Calu3 (cell line): ENCODE data around the gene NSD2. TPM values are rescaled to one million over a fixed set of nuclear protein-coding genes. Genes with fewer than 3 reads are reported as not detected.

Source experiments
- BruUV-seq: library from RNA; stranded (reverse); fragments of 400-500 nt; replicated peaks from 2 replicates; lab custom pipeline; 2021; lab: Mats Ljungman, UMichigan
- CTCF ChIA-PET: fragments of 300-600 bp; sonication (Branson Sonifier 250); formaldehyde crosslinking; loops from one replicate; lab custom pipeline; 2022; ENCODE audit warnings: antibody characterized with exemption; lab: Charles Lee
- DNase-seq: peaks from one replicate; pipeline ENCODE4 v3.0.0; 2022
- H3K27ac Mint-ChIP-seq: one replicate; pipeline ENCODE4 v1.8.0; 2022; ENCODE audit warnings: mixed read lengths; ENCODE audit not compliant: unreplicated experiment
- H3K27me3 Mint-ChIP-seq: one replicate; pipeline ENCODE4 v1.8.0; 2022; ENCODE audit warnings: mixed read lengths; ENCODE audit not compliant: unreplicated experiment
- H3K36me3 Mint-ChIP-seq: one replicate; pipeline ENCODE4 v1.8.0; 2022; ENCODE audit warnings: mild to moderate bottlenecking, moderate library complexity, mixed read lengths; ENCODE audit not compliant: insufficient read depth, unreplicated experiment
- H3K4me1 Mint-ChIP-seq: one replicate; pipeline ENCODE4 v1.8.0; 2022; ENCODE audit warnings: mild to moderate bottlenecking, low read depth, mixed read lengths; ENCODE audit not compliant: unreplicated experiment
- H3K4me3 Mint-ChIP-seq: one replicate; pipeline ENCODE4 v1.8.0; 2022; ENCODE audit warnings: mild to moderate bottlenecking, low read depth, moderate library complexity, mixed read lengths; ENCODE audit not compliant: unreplicated experiment
- H3K9me3 Mint-ChIP-seq: one replicate; pipeline ENCODE4 v1.8.0; 2022; ENCODE audit warnings: low read depth, mixed read lengths; ENCODE audit not compliant: unreplicated experiment
- intact Hi-C: fragments of 100-400 bp; cut with micrococcal nuclease; formaldehyde crosslinking; loops from one replicate; pipeline ENCODE4 v1.10.0; 2022; ENCODE audit not compliant: unreplicated experiment
- total RNA-seq: library from RNA; stranded (reverse); gene quantifications from 2 replicates; pipeline ENCODE4 v1.2.3, GENCODE V29; 2022
- TF ChIP-seq, protein P1 (sequence below): fragments of 200-600 bp; IDR thresholded peaks from one replicate; pipeline ENCODE4 v1.8.0; 2022; ENCODE audit warnings: antibody characterized with exemption; ENCODE audit not compliant: unreplicated experiment

Gene NSD2
- total RNA-seq, 1 experiment from 2014 or later, result 104 TPM

DNA sequence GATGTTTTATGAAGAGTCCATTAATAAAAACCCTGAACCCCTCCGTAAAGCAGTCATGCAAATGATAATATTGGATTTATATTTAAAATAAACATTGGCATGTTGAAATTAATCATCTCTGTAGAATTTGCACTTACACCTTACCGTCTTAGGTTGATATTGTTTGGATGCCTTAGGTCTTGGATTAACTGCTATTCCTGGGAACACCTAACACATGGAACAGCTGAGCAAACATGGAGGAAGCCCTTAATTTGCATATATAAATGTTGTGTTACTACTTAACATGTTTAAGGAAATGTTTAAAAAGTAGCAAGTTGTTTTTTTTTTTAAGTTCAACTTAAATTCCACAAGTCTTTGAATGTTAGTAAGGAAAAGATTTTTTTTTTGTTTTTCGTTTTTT, 62.5 kb downstream of the NSD2 start:
- no peaks in the 10 kb centered on the region for H3K4me1 Mint-ChIP-seq
- CTCF ChIA-PET, result no interaction called here
- H3K36me3 Mint-ChIP-seq, result peaks cover 16% of the 10 kb centered on the region
- no TSS peak for BruUV-seq
- H3K27me3 Mint-ChIP-seq, result no peaks in the 10 kb centered on the region
- H3K4me3 Mint-ChIP-seq, result no peak overlapping the region
- no peak overlapping the region for H3K27ac Mint-ChIP-seq
- no peaks in the 10 kb centered on the region for H3K9me3 Mint-ChIP-seq
- intact Hi-C loops, result no loop called here
- TF ChIP-seq, protein P1, sequence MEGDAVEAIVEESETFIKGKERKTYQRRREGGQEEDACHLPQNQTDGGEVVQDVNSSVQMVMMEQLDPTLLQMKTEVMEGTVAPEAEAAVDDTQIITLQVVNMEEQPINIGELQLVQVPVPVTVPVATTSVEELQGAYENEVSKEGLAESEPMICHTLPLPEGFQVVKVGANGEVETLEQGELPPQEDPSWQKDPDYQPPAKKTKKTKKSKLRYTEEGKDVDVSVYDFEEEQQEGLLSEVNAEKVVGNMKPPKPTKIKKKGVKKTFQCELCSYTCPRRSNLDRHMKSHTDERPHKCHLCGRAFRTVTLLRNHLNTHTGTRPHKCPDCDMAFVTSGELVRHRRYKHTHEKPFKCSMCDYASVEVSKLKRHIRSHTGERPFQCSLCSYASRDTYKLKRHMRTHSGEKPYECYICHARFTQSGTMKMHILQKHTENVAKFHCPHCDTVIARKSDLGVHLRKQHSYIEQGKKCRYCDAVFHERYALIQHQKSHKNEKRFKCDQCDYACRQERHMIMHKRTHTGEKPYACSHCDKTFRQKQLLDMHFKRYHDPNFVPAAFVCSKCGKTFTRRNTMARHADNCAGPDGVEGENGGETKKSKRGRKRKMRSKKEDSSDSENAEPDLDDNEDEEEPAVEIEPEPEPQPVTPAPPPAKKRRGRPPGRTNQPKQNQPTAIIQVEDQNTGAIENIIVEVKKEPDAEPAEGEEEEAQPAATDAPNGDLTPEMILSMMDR, result no peak
- DNase-seq, result no peak

DNA sequence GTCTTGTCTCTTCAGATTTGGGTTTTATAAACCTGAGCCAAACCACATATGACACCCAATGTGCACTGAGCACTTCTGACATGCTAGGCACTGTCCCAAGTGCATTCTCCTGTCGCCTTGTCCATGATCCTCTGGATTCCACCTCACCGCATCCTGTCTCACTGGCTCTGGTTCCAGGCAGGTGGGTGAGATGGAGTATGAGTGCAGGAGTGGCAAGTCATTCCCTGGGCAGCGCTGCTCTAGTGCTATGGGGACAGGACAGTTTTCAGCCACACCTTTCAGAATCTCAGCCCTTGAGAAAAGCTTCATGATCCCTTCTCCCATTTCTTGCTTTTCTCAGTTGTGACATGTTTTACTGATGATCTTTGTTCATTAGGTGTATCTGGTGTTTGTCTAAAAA, 66.4 kb downstream of the NSD2 start:
- Mint-ChIP-seq H3K4me3 (no peak overlapping the region), H3K4me1 (no peaks in the 10 kb centered on the region), H3K36me3 (peaks cover 17% of the 10 kb centered on the region), H3K27ac (no peak overlapping the region), H3K9me3 (no peaks in the 10 kb centered on the region), H3K27me3 (no peaks in the 10 kb centered on the region)
- TF ChIP-seq, protein P1, result no peak
- no peak for DNase-seq
- intact Hi-C loops, result no loop called here
- CTCF ChIA-PET, result no interaction called here
- no TSS peak for BruUV-seq

DNA sequence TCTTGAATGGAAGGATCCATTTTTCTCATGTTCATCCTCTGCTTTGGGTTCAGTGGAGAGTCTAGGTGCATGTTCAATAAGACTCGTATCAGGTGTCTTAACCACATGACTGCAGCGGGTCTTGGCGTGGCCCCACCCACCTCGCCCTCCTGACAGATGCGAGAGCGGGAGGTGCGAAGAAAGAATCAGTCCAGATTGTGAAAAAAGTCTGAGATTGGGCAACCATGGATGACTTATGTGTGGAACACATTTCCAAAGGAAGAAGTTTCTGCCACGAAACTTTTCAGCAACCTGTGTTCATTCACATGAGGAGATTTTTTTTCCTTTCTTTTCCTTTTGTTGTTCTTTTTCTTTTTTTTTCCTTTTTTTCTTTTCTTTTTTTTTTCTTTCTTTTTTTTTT, 66.8 kb downstream of the NSD2 start:
- Mint-ChIP-seq H3K4me1 (no peaks in the 10 kb centered on the region), H3K4me3 (no peak overlapping the region), H3K36me3 (peaks cover 17% of the 10 kb centered on the region), H3K9me3 (no peaks in the 10 kb centered on the region), H3K27me3 (no peaks in the 10 kb centered on the region), H3K27ac (no peak overlapping the region)
- BruUV-seq, result no TSS peak
- DNase-seq, result no peak
- TF ChIP-seq, protein P1, result no peak
- intact Hi-C loops, result no loop called here
- CTCF ChIA-PET, result interaction anchor here (0.6 kb wide), 1 partner anchor 70 kb away, joined by 4 read pairs; no protein-coding TSS in a partner anchor

DNA sequence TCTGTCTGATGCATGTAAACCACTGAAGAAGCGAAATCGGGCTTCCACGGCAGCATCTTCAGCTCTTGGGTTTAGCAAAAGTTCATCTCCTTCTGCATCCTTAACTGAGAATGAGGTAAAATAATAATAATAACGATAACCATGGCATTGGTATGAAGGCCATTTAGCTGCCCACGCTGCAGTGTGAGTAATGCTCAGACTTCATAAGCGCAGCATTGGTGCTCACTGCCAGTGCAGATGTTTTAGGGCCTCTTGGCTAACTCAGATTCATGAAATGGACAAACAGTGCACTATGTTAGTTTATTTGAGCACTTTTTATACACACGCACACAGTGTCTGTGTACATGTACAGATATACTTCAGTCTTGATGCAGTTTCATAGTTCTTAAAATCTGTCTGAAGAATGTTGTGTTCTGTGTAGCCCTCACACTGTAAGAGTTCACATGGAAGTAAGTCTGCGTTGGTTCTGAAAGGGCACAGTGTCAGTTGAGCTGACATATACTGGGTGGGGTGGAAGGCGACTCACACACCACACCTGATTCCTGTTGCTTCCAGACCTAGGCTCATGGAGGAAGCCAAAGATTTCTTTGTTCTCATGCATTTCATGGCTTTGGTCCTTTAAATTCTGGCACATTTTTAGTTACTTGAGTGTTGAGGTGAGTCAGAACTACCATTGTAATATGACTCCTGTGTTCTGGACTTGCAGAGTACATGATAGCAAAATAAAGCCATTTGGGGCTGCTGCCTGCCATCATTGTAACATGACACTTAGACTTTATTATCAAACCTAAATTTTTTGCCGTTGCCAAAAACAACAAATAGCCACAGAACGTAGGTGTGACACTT, 68.7 kb downstream of the NSD2 start:
- Mint-ChIP-seq H3K9me3 (no peaks in the 10 kb centered on the region), H3K4me3 (no peak overlapping the region), H3K27ac (peak overlapping the region; percentile 23), H3K27me3 (no peaks in the 10 kb centered on the region), H3K36me3 (peaks cover 17% of the 10 kb centered on the region), H3K4me1 (no peaks in the 10 kb centered on the region)
- TF ChIP-seq, protein P1, result no peak
- intact Hi-C loops, result loop anchor here (10.0 kb wide), 1 partner anchor 245 kb away; no protein-coding TSS in a partner anchor
- CTCF ChIA-PET, result no interaction called here
- BruUV-seq, result no TSS peak
- peak; percentile 30 for DNase-seq
